Kidney (tissue), 14 donors: ENCODE results near the gene PPP2R5E. TPM values are rescaled to one million over a fixed set of nuclear protein-coding genes. Genes with fewer than 3 reads are reported as not detected.

Experiments used
- DNase-seq, 5 donors: peaks; one replicate each; pipeline ENCODE4 v3.0.0-alpha.2; 2013 to 2020
- FAIRE-seq: peaks from 2 replicates; lab custom pipeline; 2012; peaks lifted over from hg19 to GRCh38; lab: Jason Lieb, UNC
- H3K27ac ChIP-seq, 2 donors: one replicate each; pipeline ENCODE4 v1.7.0; 2013; ENCODE audit warnings: low read depth in 2 of 2, low read length in 2 of 2, inconsistent platforms in 1 of 2
- H3K27me3 ChIP-seq: one replicate; pipeline ENCODE4 v1.7.1; 2013; ENCODE audit warnings: low read length, inconsistent platforms; ENCODE audit not compliant: control insufficient read depth, insufficient read depth
- H3K36me3 ChIP-seq, 3 donors: one replicate each; pipeline versions ENCODE4 v1.7.0 to v1.7.1; 2013; ENCODE audit warnings: low read length in 3 of 3, control low read depth in 1 of 3, inconsistent platforms in 1 of 3; ENCODE audit not compliant: insufficient read depth in 3 of 3, control insufficient read depth in 2 of 3
- H3K4me1 ChIP-seq, 3 donors: one replicate each; pipeline versions ENCODE4 v1.7.0 to v1.7.1; 2013; ENCODE audit warnings: low read length in 3 of 3, inconsistent platforms in 1 of 3, low read depth in 1 of 3; ENCODE audit not compliant: control insufficient read depth in 2 of 3, insufficient read depth in 2 of 3
- H3K4me3 ChIP-seq, 3 donors: one replicate each; pipeline versions ENCODE4 v1.7.0 to v1.8.1; 2013; ENCODE audit warnings: low read length in 3 of 3, control low read depth in 1 of 3, inconsistent platforms in 1 of 3
- H3K9ac ChIP-seq, 3 donors: one replicate each; pipeline versions ENCODE4 v1.7.0 to v1.7.1; 2013; ENCODE audit warnings: low read length in 3 of 3, control low read depth in 1 of 3, inconsistent platforms in 1 of 3
- H3K9me3 ChIP-seq, 3 donors: one replicate each; pipeline versions ENCODE4 v1.7.0 to v1.7.1; 2013; ENCODE audit warnings: low read length in 3 of 3, control low read depth in 1 of 3, inconsistent platforms in 1 of 3; ENCODE audit not compliant: control insufficient read depth in 2 of 3, insufficient read depth in 1 of 3
- intact Hi-C: fragments of 100-400 bp; cut with DNase I; formaldehyde crosslinking; loops from one replicate; pipeline ENCODE4 v1.11.1; 2022
- polyA plus RNA-seq: library from polyadenylated mRNA; stranded (reverse); fragments of 350-450 nt; fragmentation: Illumina TruSeq; extraction: RNeasy Lipid Tissue Mini Kit (QIAGEN cat#74804); gene quantifications from one replicate; pipeline ENCODE4 v1.2.3, GENCODE V29; 2014; ENCODE audit warnings: low read depth, low replicate concordance; ENCODE audit not compliant: insufficient read depth
- total RNA-seq: library from RNA; stranded (reverse); fragmentation: NEBNext Ultra II Directional; extraction: Animal tissue kit (Norgen Biotek cat#: 25700); gene quantifications from one replicate; pipeline ENCODE4 v1.2.1, GENCODE V29; 2021
- TF ChIP-seq, protein P1 (sequence below): IDR thresholded peaks from 3 replicates; pipeline ENCODE4 v1.5.1; 2012; ENCODE audit warnings: mild to moderate bottlenecking, moderate library complexity, borderline replicate concordance; ENCODE audit not compliant: insufficient read depth; ENCODE audit errors: extremely low read depth
- donor health status: control.
- donor health status: control.
- donor health status: control.
- donor health status: control.
- donor health status: control.
- donor health status: DM: yes; HTN: yes; CAD: no.
- donor health status: Normal renal cell carcinoma (clear cell type).

Gene PPP2R5E
- total and polyA plus RNA-seq, 2 donors from 2014 or later: 9.7 to 46.5 TPM

GRCh38 chr14:63453443-63453936, 89.7 kb downstream of the PPP2R5E start:
- Histone ChIP-seq H3K9ac (no peak overlapping the region), H3K36me3 (no peaks in the 10 kb centered on the region), H3K9me3 (no peaks in the 10 kb centered on the region), H3K27me3 (no peaks in the 10 kb centered on the region), H3K4me3 (no peak overlapping the region), H3K4me1 (peaks cover 0 to 3% (median 0%) of the 10 kb centered on the region in 3 donors), H3K27ac (no peak overlapping the region)
- DNase-seq (no peak), FAIRE-seq (no peak)
- intact Hi-C loops: no loop called here
- TF ChIP-seq, protein P1, sequence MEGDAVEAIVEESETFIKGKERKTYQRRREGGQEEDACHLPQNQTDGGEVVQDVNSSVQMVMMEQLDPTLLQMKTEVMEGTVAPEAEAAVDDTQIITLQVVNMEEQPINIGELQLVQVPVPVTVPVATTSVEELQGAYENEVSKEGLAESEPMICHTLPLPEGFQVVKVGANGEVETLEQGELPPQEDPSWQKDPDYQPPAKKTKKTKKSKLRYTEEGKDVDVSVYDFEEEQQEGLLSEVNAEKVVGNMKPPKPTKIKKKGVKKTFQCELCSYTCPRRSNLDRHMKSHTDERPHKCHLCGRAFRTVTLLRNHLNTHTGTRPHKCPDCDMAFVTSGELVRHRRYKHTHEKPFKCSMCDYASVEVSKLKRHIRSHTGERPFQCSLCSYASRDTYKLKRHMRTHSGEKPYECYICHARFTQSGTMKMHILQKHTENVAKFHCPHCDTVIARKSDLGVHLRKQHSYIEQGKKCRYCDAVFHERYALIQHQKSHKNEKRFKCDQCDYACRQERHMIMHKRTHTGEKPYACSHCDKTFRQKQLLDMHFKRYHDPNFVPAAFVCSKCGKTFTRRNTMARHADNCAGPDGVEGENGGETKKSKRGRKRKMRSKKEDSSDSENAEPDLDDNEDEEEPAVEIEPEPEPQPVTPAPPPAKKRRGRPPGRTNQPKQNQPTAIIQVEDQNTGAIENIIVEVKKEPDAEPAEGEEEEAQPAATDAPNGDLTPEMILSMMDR: no peak

DNA sequence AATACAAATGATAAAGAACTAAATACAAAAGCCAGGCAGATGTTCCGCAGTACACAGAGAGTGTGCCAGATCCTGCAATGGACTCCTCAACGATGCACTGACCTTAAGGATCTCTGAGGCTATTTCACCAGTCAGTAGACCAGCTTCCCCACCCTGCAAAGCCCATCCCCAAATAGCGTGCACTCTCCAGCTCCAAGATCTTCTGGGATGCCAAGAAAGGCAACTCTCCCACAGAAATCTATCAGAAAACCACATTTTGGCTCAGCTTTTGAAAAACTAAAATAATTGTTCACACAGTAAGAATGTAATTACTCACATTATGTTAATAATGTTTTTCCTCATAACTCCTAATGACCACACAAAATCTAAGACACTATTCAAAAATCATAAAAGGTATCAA, 90.4 kb downstream of the PPP2R5E start:
- no peaks in the 10 kb centered on the region for H3K36me3 ChIP-seq
- TF ChIP-seq, protein P1: no peak
- H3K4me3 ChIP-seq: no peak overlapping the region
- no peak overlapping the region for H3K9ac ChIP-seq
- no peak for FAIRE-seq
- peaks cover 0 to 3% (median 0%) of the 10 kb centered on the region in 3 donors for H3K4me1 ChIP-seq
- H3K9me3 ChIP-seq: no peaks in the 10 kb centered on the region
- no peaks in the 10 kb centered on the region for H3K27me3 ChIP-seq
- intact Hi-C loops: no loop called here
- DNase-seq: no peak
- no peak overlapping the region for H3K27ac ChIP-seq

DNA sequence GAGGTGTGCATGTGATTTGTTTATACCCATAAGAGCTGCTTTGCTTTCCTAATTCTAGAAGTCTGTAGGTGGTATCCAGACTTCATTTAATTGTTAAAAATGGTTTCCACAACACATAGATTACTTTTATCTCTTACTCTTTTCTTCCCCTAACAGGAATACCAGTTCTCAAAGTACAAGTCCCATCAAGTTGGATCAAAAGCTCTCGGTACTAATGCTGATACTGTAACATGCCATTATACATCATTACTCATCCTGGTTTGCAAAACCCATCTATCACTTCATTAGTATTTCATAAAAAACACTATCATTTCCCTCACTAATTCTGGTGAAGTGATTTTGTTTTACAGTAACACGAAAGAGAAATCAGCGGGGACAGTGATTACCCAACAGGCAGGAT, 94.3 kb downstream of the PPP2R5E start:
- Histone ChIP-seq H3K4me1 (no peaks in the 10 kb centered on the region), H3K36me3 (no peaks in the 10 kb centered on the region), H3K9me3 (no peaks in the 10 kb centered on the region), H3K9ac (no peak overlapping the region), H3K27me3 (no peaks in the 10 kb centered on the region), H3K4me3 (no peak overlapping the region), H3K27ac (no peak overlapping the region)
- no peak for DNase-seq
- TF ChIP-seq, protein P1: no peak
- no peak for FAIRE-seq
- intact Hi-C loops: no loop called here

DNA sequence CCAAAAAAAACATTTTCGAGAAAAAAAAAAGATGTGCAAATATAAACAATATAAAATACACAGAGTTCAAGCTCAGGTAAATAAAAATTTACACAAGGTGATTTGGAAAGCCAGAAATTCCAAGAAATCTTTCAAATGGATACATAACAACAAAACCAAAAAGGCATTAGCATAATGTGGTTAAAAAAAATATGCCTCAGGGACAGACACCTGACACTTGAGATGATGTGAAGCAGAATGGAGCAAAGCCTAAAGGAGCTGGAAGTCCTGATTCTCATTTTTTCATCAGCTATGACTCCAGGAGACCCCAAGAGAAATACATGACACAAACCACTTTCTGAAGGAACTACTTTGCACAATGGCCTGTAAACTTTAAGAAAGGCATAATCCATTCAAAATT, 98.6 kb downstream of the PPP2R5E start:
- Histone ChIP-seq H3K27ac (no peak overlapping the region), H3K27me3 (no peaks in the 10 kb centered on the region), H3K4me3 (no peak overlapping the region), H3K9ac (no peak overlapping the region), H3K36me3 (no peaks in the 10 kb centered on the region), H3K4me1 (no peaks in the 10 kb centered on the region), H3K9me3 (no peaks in the 10 kb centered on the region)
- TF ChIP-seq, protein P1: no peak
- DNase-seq: no peak
- FAIRE-seq: no peak
- intact Hi-C loops: no loop called here
